Measurements from ENCODE around the gene DUSP15.

DNA sequence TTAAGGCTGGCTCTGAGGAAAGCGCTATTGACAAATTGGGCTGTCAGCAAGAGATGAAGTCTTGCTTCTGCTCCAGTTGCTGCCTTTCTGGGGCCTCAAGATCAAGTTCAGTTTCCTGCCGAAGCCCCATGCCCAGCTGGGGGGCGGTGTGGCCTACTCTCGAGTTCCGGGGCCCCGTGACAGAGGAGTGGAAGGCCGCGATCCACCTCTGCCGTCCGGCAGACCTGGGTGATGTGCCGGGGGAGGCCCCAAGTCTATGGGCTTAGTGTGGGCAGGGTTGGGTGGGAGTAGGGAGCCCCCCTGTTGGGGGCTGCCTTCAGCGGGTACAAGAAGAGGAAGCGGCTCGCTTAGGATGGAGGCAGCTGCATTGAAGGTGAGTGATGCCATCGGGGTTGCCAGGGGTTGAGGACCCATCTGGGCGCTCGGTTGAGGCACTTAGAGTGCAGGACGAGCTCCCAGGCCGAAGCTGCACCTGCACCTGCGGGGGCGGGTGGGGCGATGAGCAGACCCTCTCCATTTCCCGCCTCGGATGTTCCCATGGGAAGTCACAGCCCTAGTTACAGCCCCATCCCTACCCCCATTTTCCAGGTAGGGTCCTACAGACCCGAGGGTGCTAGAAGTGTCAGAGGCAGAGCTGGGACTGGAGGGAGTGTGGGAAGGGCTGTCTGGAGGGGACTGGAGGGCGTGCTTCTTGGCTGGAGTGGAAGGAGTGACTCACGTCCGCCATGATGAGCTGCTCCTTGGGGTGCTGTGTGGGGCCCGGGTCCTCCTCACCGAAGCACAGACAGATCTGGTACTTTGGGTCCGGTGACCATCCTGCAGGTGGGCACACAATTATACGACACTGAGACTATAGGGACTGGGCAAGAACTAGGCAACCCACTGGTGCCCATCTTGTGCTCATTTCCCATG is 22.0 kb downstream of the DUSP15 start:
- no peak for TF ChIP-seq POLR2A (IDR thresholded peaks at IDR 0.05; ENCODE audit: low read length)
- TF ChIP-seq CTCF (IDR thresholded peaks at IDR 0.05) = no peak
- no peak for TF ChIP-seq MYC (IDR thresholded peaks at IDR 0.05; ENCODE audit: borderline replicate concordance, low read length)
